Lower lobe of right lung (tissue), 2 donors: Measurements from ENCODE around the gene ASF1B. TPM values are rescaled to one million over a fixed set of nuclear protein-coding genes. Genes with fewer than 3 reads are reported as not detected.

ENCODE experiments used
- ATAC-seq, 2 donors: fragments of 200-7000 bp; cut with Tn5 transposase; one replicate each; pipeline ENCODE4 v1.9.1; 2020 to 2022; ENCODE audit warnings: mild to moderate bottlenecking in 2 of 2, moderate library complexity in 2 of 2
- DNase-seq: peaks from one replicate; pipeline ENCODE4 v3.0.0-alpha.2; 2020
- H3K27ac ChIP-seq: fragments of 200-600 bp; one replicate; pipeline ENCODE4 v1.8.0; 2022
- H3K27me3 ChIP-seq: fragments of 200-600 bp; one replicate; pipeline ENCODE4 v1.8.0; 2022; ENCODE audit warnings: low read depth
- H3K36me3 ChIP-seq: fragments of 200-600 bp; one replicate; pipeline ENCODE4 v1.8.0; 2022; ENCODE audit warnings: mild to moderate bottlenecking
- H3K4me1 ChIP-seq: fragments of 200-600 bp; one replicate; pipeline ENCODE4 v1.8.0; 2022
- H3K4me3 ChIP-seq: fragments of 200-600 bp; one replicate; pipeline ENCODE4 v1.8.0; 2022; ENCODE audit warnings: mild to moderate bottlenecking
- H3K9me3 ChIP-seq: fragments of 200-600 bp; one replicate; pipeline ENCODE4 v1.8.0; 2022
- intact Hi-C: fragments of 100-400 bp; cut with DNase I; formaldehyde crosslinking; loops from one replicate; pipeline ENCODE4 v1.11.0; 2022
- total RNA-seq: library from RNA; stranded (reverse); fragmentation: NEBNext Ultra II Directional; extraction: Animal tissue kit (Norgen Biotek cat#: 25700); gene quantifications from one replicate; pipeline ENCODE4 v1.2.1, GENCODE V29; 2021
- TF ChIP-seq, protein P1 (sequence below): fragments of 200-600 bp; IDR thresholded peaks from one replicate; pipeline ENCODE4 v1.8.0; 2022; ENCODE audit warnings: antibody characterized with exemption, mild to moderate bottlenecking
- donor health status: DM: no; HTN: yes; CAD: no; lungs with severe emphysema.

Gene ASF1B
- total RNA-seq, 1 donor from 2014 or later, result 2.6 TPM

DNA sequence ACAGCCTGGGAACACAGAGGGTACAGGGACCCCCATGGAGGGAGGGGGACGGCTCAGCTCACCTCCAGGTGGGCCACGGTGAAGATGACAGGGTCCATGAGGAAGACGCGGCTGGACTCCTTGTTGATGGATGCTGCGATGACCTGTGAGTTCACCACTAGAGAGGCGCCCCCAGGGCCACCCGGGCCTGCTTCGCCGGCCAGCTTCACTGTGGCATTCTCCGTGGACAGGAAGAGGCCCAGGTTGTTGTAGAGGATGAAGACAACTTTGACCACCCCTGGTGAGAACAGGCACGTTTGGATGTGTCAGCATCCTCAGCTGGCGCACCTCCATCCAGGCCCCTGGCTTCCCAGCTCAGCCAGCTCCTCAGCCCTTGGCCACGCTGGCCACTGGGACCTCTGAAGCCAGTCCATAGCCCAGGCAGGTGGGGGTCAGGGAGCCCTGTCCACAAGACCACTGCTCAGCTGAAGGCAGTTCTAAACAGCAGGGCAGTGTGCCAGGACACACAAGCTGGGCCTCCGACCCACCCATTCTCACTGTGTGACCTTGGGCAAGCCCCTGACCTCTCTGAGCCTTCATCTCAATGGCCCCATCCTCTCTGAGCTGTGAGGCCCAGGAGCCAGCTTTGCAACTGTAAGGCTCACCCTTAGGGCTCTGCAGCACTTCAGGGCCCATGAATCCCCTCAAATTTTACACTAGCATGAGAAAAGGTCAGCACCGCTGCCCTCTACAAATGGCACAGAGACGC is 22.1 kb upstream of the ASF1B start:
- Histone ChIP-seq H3K36me3 (peaks cover 53% of the 10 kb centered on the region), H3K4me3 (no peak overlapping the region), H3K27me3 (no peaks in the 10 kb centered on the region), H3K4me1 (no peaks in the 10 kb centered on the region), H3K9me3 (no peaks in the 10 kb centered on the region), H3K27ac (no peak overlapping the region)
- intact Hi-C loops, result no loop called here
- TF ChIP-seq, protein P1, sequence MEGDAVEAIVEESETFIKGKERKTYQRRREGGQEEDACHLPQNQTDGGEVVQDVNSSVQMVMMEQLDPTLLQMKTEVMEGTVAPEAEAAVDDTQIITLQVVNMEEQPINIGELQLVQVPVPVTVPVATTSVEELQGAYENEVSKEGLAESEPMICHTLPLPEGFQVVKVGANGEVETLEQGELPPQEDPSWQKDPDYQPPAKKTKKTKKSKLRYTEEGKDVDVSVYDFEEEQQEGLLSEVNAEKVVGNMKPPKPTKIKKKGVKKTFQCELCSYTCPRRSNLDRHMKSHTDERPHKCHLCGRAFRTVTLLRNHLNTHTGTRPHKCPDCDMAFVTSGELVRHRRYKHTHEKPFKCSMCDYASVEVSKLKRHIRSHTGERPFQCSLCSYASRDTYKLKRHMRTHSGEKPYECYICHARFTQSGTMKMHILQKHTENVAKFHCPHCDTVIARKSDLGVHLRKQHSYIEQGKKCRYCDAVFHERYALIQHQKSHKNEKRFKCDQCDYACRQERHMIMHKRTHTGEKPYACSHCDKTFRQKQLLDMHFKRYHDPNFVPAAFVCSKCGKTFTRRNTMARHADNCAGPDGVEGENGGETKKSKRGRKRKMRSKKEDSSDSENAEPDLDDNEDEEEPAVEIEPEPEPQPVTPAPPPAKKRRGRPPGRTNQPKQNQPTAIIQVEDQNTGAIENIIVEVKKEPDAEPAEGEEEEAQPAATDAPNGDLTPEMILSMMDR, result no peak
- DNase-seq (no peak), ATAC-seq (no peak)

DNA sequence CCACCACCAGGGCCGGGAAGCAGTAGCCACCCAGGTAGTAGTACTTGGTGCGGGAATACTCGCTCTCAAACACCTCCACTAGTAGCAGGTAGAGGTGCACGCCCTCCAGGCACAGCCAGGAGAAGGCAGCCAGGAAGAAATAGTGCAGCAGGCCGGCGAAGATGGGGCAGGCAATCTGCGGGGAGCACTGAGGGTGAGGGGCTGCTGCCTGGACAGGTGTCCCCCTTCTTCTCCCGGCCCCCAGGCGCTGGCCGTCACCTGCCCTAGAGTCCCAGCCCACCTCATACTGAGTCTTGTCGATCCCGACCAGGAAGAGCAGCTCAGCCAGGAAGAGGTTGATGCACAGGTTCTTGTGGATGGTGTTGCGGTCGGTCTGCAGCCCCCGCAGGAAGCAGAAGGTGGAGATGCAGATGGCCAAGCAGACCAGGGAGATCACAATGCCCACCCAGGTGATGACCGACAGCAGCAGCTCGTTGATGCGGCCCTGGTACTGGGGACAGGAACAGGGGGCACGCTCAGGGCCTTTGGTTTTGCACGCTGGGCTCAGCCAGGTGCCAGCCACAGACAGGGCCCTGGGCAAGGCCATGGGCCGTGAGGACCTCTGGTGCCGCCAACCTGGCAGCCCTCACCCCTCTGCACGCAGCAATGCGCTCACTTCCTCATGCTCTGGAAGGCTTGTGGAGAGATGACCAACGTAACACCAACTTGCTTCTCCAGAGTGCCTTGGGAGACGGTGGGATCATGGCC is 20.8 kb upstream of the ASF1B start:
- intact Hi-C loops, result no loop called here
- H3K36me3 ChIP-seq, result peaks cover 54% of the 10 kb centered on the region

DNA sequence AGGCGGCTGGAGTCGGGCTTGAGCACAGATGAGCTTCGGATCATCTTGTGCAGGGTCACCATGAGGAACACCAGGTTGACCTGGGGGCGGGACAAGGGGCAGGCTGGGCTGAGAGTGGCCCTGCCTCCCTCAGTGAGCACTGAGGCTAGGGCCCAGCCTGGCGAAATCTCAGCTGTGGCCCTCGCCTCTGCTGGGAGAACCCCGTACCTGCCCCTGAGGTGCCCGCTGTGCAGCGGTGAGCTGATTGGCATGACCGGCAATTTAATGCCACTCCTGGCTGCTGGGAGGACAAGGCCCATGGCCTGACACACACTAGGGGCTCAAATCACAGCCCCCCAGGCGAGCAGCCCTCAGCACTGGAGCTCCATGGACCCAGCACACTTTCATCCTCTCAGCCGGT is 19.7 kb upstream of the ASF1B start:
- TF ChIP-seq, protein P1, result no peak
- intact Hi-C loops, result no loop called here
- Histone ChIP-seq H3K9me3 (no peaks in the 10 kb centered on the region), H3K36me3 (peaks cover 57% of the 10 kb centered on the region), H3K27me3 (no peaks in the 10 kb centered on the region), H3K4me1 (no peaks in the 10 kb centered on the region), H3K27ac (no peak overlapping the region), H3K4me3 (no peak overlapping the region)
- ATAC-seq (no peak), DNase-seq (no peak)

More for the DNA sequence above, 20.8 kb upstream of the ASF1B start:
- Histone ChIP-seq H3K4me3 (no peak overlapping the region), H3K9me3 (no peaks in the 10 kb centered on the region), H3K4me1 (no peaks in the 10 kb centered on the region), H3K27ac (no peak overlapping the region), H3K27me3 (no peaks in the 10 kb centered on the region)
- ATAC-seq (no peak), DNase-seq (no peak)
- TF ChIP-seq, protein P1, result no peak

DNA sequence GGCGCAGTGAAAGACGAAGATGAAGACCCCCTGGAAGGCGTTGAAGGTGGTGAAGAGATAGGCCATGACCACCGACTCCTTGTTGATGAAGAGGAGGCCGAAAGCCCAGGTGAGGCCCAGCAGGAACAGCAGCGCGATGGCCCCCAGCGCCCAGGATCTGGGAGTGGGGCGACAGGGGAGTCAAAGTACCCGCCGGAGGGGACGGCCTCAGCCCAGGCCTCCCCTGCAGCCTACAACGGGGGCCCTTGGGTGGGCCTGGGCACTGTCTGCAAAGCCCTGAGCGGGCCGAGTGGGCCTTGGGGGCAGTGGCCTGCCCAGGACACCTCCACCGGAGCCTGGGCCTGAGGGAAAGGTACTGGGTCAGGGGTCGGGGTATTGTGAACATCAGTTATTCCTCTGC is 19.0 kb upstream of the ASF1B start:
- ATAC-seq (no peak), DNase-seq (no peak)
- Histone ChIP-seq H3K36me3 (peaks cover 57% of the 10 kb centered on the region), H3K27me3 (no peaks in the 10 kb centered on the region), H3K4me3 (no peak overlapping the region), H3K9me3 (no peaks in the 10 kb centered on the region), H3K27ac (no peak overlapping the region), H3K4me1 (peaks cover 5% of the 10 kb centered on the region)
- intact Hi-C loops, result no loop called here
- TF ChIP-seq, protein P1, result no peak

DNA sequence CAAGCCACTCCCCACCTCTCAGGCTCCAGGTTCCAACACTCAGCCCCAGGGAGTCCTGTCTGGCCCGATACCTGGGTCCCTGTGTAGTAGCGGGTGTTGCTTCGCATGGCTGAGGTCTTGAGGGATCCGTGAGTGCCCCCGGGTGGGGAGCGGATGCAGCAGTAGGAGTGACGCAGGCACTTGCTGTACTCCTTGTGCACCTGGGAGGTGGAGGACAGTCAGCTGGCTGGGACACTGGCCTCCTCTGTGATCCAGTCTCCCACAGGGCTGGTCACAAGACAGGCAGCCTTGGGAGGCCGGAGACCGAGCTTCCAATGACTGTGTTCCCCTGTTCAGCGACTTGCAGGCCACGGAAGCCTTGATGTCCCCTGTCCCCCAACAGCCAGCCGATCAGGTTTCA is 16.3 kb upstream of the ASF1B start:
- Histone ChIP-seq H3K4me1 (peaks cover 30% of the 10 kb centered on the region), H3K27ac (no peak overlapping the region), H3K4me3 (no peak overlapping the region), H3K9me3 (no peaks in the 10 kb centered on the region), H3K36me3 (peaks cover 40% of the 10 kb centered on the region), H3K27me3 (no peaks in the 10 kb centered on the region)
- TF ChIP-seq, protein P1, result no peak
- ATAC-seq, result no peak
- intact Hi-C loops, result no loop called here
- DNase-seq, result no peak
